Naive thymus-derived CD4-positive, alpha-beta T cell (primary cell): Measurements from ENCODE around the gene SLC13A4. TPM values are rescaled to one million over a fixed set of nuclear protein-coding genes. Genes with fewer than 3 reads are reported as not detected.

Experiments used
- ATAC-seq: fragments of 150-1000 bp; cut with Tn5 transposase; 2 replicates; pipeline ENCODE4 v1.10.0; 2021; ENCODE audit warnings: mild to moderate bottlenecking, moderate library complexity
- CTCF ChIA-PET: fragments of 350-600 bp; sonication (Branson Sonifier 250); formaldehyde crosslinking; loops from one replicate; lab custom pipeline; 2021; ENCODE audit warnings: antibody characterized with exemption; lab: Charles Lee
- POLR2A ChIA-PET: fragments of 350-600 bp; sonication (Branson Sonifier 250); formaldehyde crosslinking; loops from one replicate; lab custom pipeline; 2021; ENCODE audit warnings: antibody characterized with exemption, inconsistent platforms; lab: Charles Lee
- DNase-seq, 9 donors: peaks; one replicate each; pipeline versions ENCODE4 v3.0.0 to v3.0.0-alpha.2; 2020 to 2022; ENCODE audit warnings: mixed read lengths in 1 of 9
- H3K27ac ChIP-seq: one replicate; pipeline ENCODE4 v1.7.0; 2013; ENCODE audit warnings: mild to moderate bottlenecking, low read depth, low read length, moderate library complexity
- H3K27me3 ChIP-seq, 2 donors: one replicate each; pipeline ENCODE4 v1.7.0; 2013; ENCODE audit warnings: low read length in 2 of 2, mild to moderate bottlenecking in 2 of 2, moderate library complexity in 2 of 2; ENCODE audit not compliant: control insufficient read depth in 2 of 2, insufficient read depth in 2 of 2
- H3K36me3 ChIP-seq, 3 experiments: 1 replicate in 2 of 3; 2 replicates in 1 of 3; pipeline ENCODE4 v1.7.0; 2013; ENCODE audit warnings: low read length in 3 of 3, mild to moderate bottlenecking in 3 of 3, moderate library complexity in 1 of 3; ENCODE audit not compliant: insufficient read depth in 3 of 3, control insufficient read depth in 2 of 3
- H3K4me1 ChIP-seq, 2 donors: one replicate each; pipeline ENCODE4 v1.7.0; 2013; ENCODE audit warnings: low read length in 2 of 2, mild to moderate bottlenecking in 2 of 2, moderate library complexity in 1 of 2; ENCODE audit not compliant: control insufficient read depth in 2 of 2, insufficient read depth in 2 of 2
- H3K4me3 ChIP-seq: 2 replicates; pipeline ENCODE4 v1.7.0; 2013; ENCODE audit warnings: mild to moderate bottlenecking, low read length
- H3K9me3 ChIP-seq, 3 experiments: 1 replicate in 2 of 3; 2 replicates in 1 of 3; pipeline ENCODE4 v1.7.0; 2013; ENCODE audit warnings: low read length in 3 of 3; ENCODE audit not compliant: control insufficient read depth in 2 of 3
- H3K27ac Mint-ChIP-seq, 9 donors: one replicate each; pipeline ENCODE4 v1.8.0; 2020 to 2022; ENCODE audit warnings: mixed read lengths in 9 of 9, mild to moderate bottlenecking in 8 of 9, moderate library complexity in 5 of 9, inconsistent platforms in 2 of 9
- H3K27me3 Mint-ChIP-seq, 5 donors: one replicate each; pipeline ENCODE4 v1.8.0; 2021 to 2022; ENCODE audit warnings: mixed read lengths in 5 of 5, mild to moderate bottlenecking in 1 of 5
- H3K36me3 Mint-ChIP-seq, 5 donors: one replicate each; pipeline ENCODE4 v1.8.0; 2020 to 2022; ENCODE audit warnings: mixed read lengths in 5 of 5, mild to moderate bottlenecking in 3 of 5, inconsistent platforms in 1 of 5
- H3K4me1 Mint-ChIP-seq, 7 donors: one replicate each; pipeline ENCODE4 v1.8.0; 2020 to 2022; ENCODE audit warnings: mixed read lengths in 7 of 7, mild to moderate bottlenecking in 3 of 7, inconsistent platforms in 1 of 7
- H3K4me3 Mint-ChIP-seq, 10 donors: one replicate each; pipeline ENCODE4 v1.8.0; 2020 to 2022; ENCODE audit warnings: mild to moderate bottlenecking in 10 of 10, mixed read lengths in 10 of 10, moderate library complexity in 6 of 10, inconsistent platforms in 2 of 10
- H3K9me3 Mint-ChIP-seq, 11 donors: one replicate each; pipeline ENCODE4 v1.8.0; 2020 to 2022; ENCODE audit warnings: mixed read lengths in 11 of 11, mild to moderate bottlenecking in 4 of 11, inconsistent platforms in 1 of 11, moderate library complexity in 1 of 11
- intact Hi-C, 2 donors: fragments of 100-400 bp; cut with micrococcal nuclease; formaldehyde crosslinking; loops; one replicate each; pipeline ENCODE4 v1.15.1; 2023
- polyA plus RNA-seq, 2 donors: library from polyadenylated mRNA; unstranded; fragments of 300-500 nt; fragmentation: Illumina TruSeq; gene quantifications; one replicate each; pipeline ENCODE4 v1.2.3, GENCODE V29; 2021
- total RNA-seq, 6 experiments: library from RNA in 5 of 6; stranded (reverse) in 5 of 6; gene quantifications; 1 replicate in 5 of 6; 2 replicates in 1 of 6; pipeline ENCODE4 v1.2.3 and lab custom pipeline; 2021 to 2026

Gene SLC13A4
- total and polyA plus RNA-seq, 7 experiments from 2014 or later, result 0.02 TPM; not detected in 6

- Mint-ChIP-seq H3K36me3 (no peaks in the 10 kb centered on the region), H3K27ac (no peak overlapping the region), H3K4me1 (no peaks in the 10 kb centered on the region), H3K4me3 (no peak overlapping the region), H3K27me3 (peaks cover 0 to 17% (median 12%) of the 10 kb centered on the region in 5 donors), H3K9me3 (peaks cover 0 to 3% (median 0%) of the 10 kb centered on the region in 11 donors)
- no peak for DNase-seq
- Histone ChIP-seq H3K27ac (no peak overlapping the region), H3K27me3 (no peaks in the 10 kb centered on the region), H3K4me1 (no peaks in the 10 kb centered on the region), H3K9me3 (no peaks in the 10 kb centered on the region), H3K4me3 (no peak overlapping the region), H3K36me3 (no peaks in the 10 kb centered on the region)
- ChIA-PET POLR2A (no interaction called here), CTCF (no interaction called here)
- intact Hi-C loops, result no loop called here
- ATAC-seq, result no peak
Measured at GRCh38 chr7:135771961-135772638, 44.1 kb upstream of the SLC13A4 start.

- POLR2A ChIA-PET, result no interaction called here
- Histone ChIP-seq H3K27ac (no peak overlapping the region), H3K9me3 (no peaks in the 10 kb centered on the region), H3K4me3 (no peak overlapping the region), H3K4me1 (no peaks in the 10 kb centered on the region), H3K36me3 (no peaks in the 10 kb centered on the region), H3K27me3 (no peaks in the 10 kb centered on the region)
- peaks cover 0 to 24% (median 12%) of the 10 kb centered on the region in 5 donors for H3K27me3 Mint-ChIP-seq
- no peaks in the 10 kb centered on the region for H3K36me3 Mint-ChIP-seq
- no peak for DNase-seq
- H3K9me3 Mint-ChIP-seq, result no peaks in the 10 kb centered on the region
- no peak for ATAC-seq
- intact Hi-C loops, result no loop called here
- no peak overlapping the region for H3K27ac Mint-ChIP-seq
- CTCF ChIA-PET, result no interaction called here
- no peak overlapping the region for H3K4me3 Mint-ChIP-seq
- H3K4me1 Mint-ChIP-seq, result no peaks in the 10 kb centered on the region
Measured at GRCh38 chr7:135771051-135771450, 43.1 kb upstream of the SLC13A4 start.

- Mint-ChIP-seq H3K27me3 (peaks cover 0 to 30% (median 14%) of the 10 kb centered on the region in 5 donors), H3K27ac (no peak overlapping the region), H3K4me3 (no peak overlapping the region), H3K4me1 (no peaks in the 10 kb centered on the region), H3K36me3 (no peaks in the 10 kb centered on the region), H3K9me3 (peaks cover 0 to under 1% (median 0%) of the 10 kb centered on the region in 11 donors)
- ChIA-PET POLR2A (no interaction called here), CTCF (no interaction called here)
- ATAC-seq (no peak), DNase-seq (no peak)
- Histone ChIP-seq H3K27me3 (no peaks in the 10 kb centered on the region), H3K4me3 (no peak overlapping the region), H3K36me3 (no peaks in the 10 kb centered on the region), H3K4me1 (no peaks in the 10 kb centered on the region), H3K9me3 (no peaks in the 10 kb centered on the region), H3K27ac (no peak overlapping the region)
- intact Hi-C loops, result no loop called here
Measured at GRCh38 chr7:135770139-135770710, 42.2 kb upstream of the SLC13A4 start.

- Histone ChIP-seq H3K27ac (no peak overlapping the region), H3K4me1 (no peaks in the 10 kb centered on the region), H3K27me3 (no peaks in the 10 kb centered on the region), H3K9me3 (no peaks in the 10 kb centered on the region), H3K4me3 (no peak overlapping the region), H3K36me3 (no peaks in the 10 kb centered on the region)
- POLR2A ChIA-PET, result no interaction called here
- H3K36me3 Mint-ChIP-seq, result no peaks in the 10 kb centered on the region
- peaks cover 0 to 33% (median 18%) of the 10 kb centered on the region in 5 donors for H3K27me3 Mint-ChIP-seq
- CTCF ChIA-PET, result no interaction called here
- peaks cover 0 to 4% (median 0%) of the 10 kb centered on the region in 11 donors for H3K9me3 Mint-ChIP-seq
- DNase-seq (no peak), ATAC-seq (no peak)
- peaks cover 0 to 3% (median 0%) of the 10 kb centered on the region in 7 donors for H3K4me1 Mint-ChIP-seq
- intact Hi-C loops, result no loop called here
- no peak overlapping the region for H3K27ac Mint-ChIP-seq
- H3K4me3 Mint-ChIP-seq, result no peak overlapping the region
Measured at GRCh38 chr7:135769005-135769802, 41.2 kb upstream of the SLC13A4 start.

GRCh38 chr7:135768467-135768866 lies 40.5 kb upstream of the SLC13A4 start:
- H3K4me1 Mint-ChIP-seq, result peaks cover 0 to 3% (median 0%) of the 10 kb centered on the region in 7 donors
- intact Hi-C loops, result no loop called here
- Histone ChIP-seq H3K27ac (no peak overlapping the region), H3K9me3 (no peaks in the 10 kb centered on the region), H3K4me3 (no peak overlapping the region), H3K36me3 (no peaks in the 10 kb centered on the region), H3K27me3 (no peaks in the 10 kb centered on the region), H3K4me1 (no peaks in the 10 kb centered on the region)
- POLR2A ChIA-PET, result no interaction called here
- CTCF ChIA-PET, result no interaction called here
- H3K27ac Mint-ChIP-seq, result no peak overlapping the region
- no peak overlapping the region for H3K4me3 Mint-ChIP-seq
- H3K36me3 Mint-ChIP-seq, result no peaks in the 10 kb centered on the region
- DNase-seq (no peak), ATAC-seq (no peak)
- H3K27me3 Mint-ChIP-seq, result peaks cover 4 to 39% (median 23%) of the 10 kb centered on the region in 5 donors
- H3K9me3 Mint-ChIP-seq, result peaks cover 0 to 4% (median 0%) of the 10 kb centered on the region in 11 donors

- Histone ChIP-seq H3K4me1 (no peaks in the 10 kb centered on the region), H3K27me3 (no peaks in the 10 kb centered on the region), H3K4me3 (no peak overlapping the region), H3K9me3 (no peaks in the 10 kb centered on the region), H3K36me3 (no peaks in the 10 kb centered on the region), H3K27ac (no peak overlapping the region)
- H3K36me3 Mint-ChIP-seq, result no peaks in the 10 kb centered on the region
- H3K9me3 Mint-ChIP-seq, result peaks cover 0 to 4% (median 0%) of the 10 kb centered on the region in 11 donors
- H3K4me1 Mint-ChIP-seq, result peaks cover 0 to 3% (median 0%) of the 10 kb centered on the region in 7 donors
- CTCF ChIA-PET, result no interaction called here
- POLR2A ChIA-PET, result no interaction called here
- ATAC-seq (no peak), DNase-seq (no peak)
- H3K4me3 Mint-ChIP-seq, result no peak overlapping the region
- H3K27ac Mint-ChIP-seq, result no peak overlapping the region
- intact Hi-C loops, result no loop called here
- H3K27me3 Mint-ChIP-seq, result peaks cover 4 to 41% (median 24%) of the 10 kb centered on the region in 5 donors
Measured at GRCh38 chr7:135768064-135768463, 40.1 kb upstream of the SLC13A4 start.
